ENCODE measurements around the gene MYL4. TPM values are rescaled to one million over a fixed set of nuclear protein-coding genes. Genes with fewer than 3 reads are reported as not detected.
A peak's percentile ranks its signal among the peaks of the same experiment; 100 is the strongest.

The MYL4 gene
- total RNA-seq, 1 experiment from 2014 or later = 0.66 TPM

- H3K23ac ChIP-seq (ENCODE audit: insufficient read length, low read depth, low read length) = no peak overlapping the region
- H3K79me2 ChIP-seq (ENCODE audit: insufficient read depth, low read length) = peaks cover 15% of the 10 kb centered on the region; the same call in 1 of the 2 replicates
- no peaks in the 10 kb centered on the region for H3K27me3 ChIP-seq (ENCODE audit: insufficient read depth, low read length)
- no peak overlapping the region for H3K14ac ChIP-seq (ENCODE audit: insufficient read depth, low read length)
- H3K23me2 ChIP-seq (ENCODE audit: insufficient read length, low read depth, low read length, poor library complexity, severe bottlenecking) = peaks cover 7% of the 10 kb centered on the region
- Mint-ChIP-seq H3K9me3 (no peaks in the 10 kb centered on the region), H3K27ac (peak overlapping the region in 1 of 3 experiments; percentile 32; a peak in 1 of 7 replicates), H3K4me3 (no peak overlapping the region; a peak in 1 of 5 replicates), H3K4me1 (peaks cover 40 to 43% of the 10 kb centered on the region in 2 experiments), H3K27me3 (ENCODE audit: low read depth) (no peaks in the 10 kb centered on the region), H3K36me3 (ENCODE audit: insufficient read depth in 1 of 3, low read depth in 3 of 3) (peaks cover 5 to 7% (median 6%) of the 10 kb centered on the region in 3 experiments; a peak in 6 of 7 replicates)
- no peak overlapping the region for H4K91ac ChIP-seq (ENCODE audit: insufficient read length, low read depth, low read length)
- H3K4me2 ChIP-seq (ENCODE audit: insufficient read depth, insufficient read length, low read length) = no peak overlapping the region
- TF ChIP-seq CTCF (conservative IDR thresholded peaks at IDR 0.05) = no peak
- H3K4ac ChIP-seq (ENCODE audit: low read depth, low read length) = no peak overlapping the region
- no peak overlapping the region for H3K18ac ChIP-seq (ENCODE audit: insufficient read length, low read depth, low read length)
- DNase-seq = no peak
- H4K5ac ChIP-seq (ENCODE audit: insufficient read length, low read depth, low read length) = no peak overlapping the region
- H3K79me1 ChIP-seq (ENCODE audit: insufficient read depth, low read depth, low read length, poor library complexity, severe bottlenecking) = peaks cover 6% of the 10 kb centered on the region
- WGBS (ENCODE audit: extremely low coverage, insufficient read length, low lambda C conversion rate) = no CpG with 5 or more reads among the region's 6 CpGs
- H3K9ac ChIP-seq (ENCODE audit: extremely low read depth, insufficient read length, low read length) = no peak overlapping the region
- no peak overlapping the region for H2BK15ac ChIP-seq (ENCODE audit: low read depth, low read length)
- no peak overlapping the region for H3K27ac ChIP-seq (ENCODE audit: insufficient read length, low read depth, low read length)
- no peak overlapping the region for H2BK5ac ChIP-seq (ENCODE audit: insufficient read length, low read length)
- H3K9me3 ChIP-seq (ENCODE audit: control insufficient read depth, low read depth, low read length) = no peaks in the 10 kb centered on the region
- no peak overlapping the region for H3T11ph ChIP-seq (ENCODE audit: low read length)
- H4K8ac ChIP-seq (replicated peaks; ENCODE audit: insufficient read length, low read depth, low read length) = no peak overlapping the region
- H2AFZ ChIP-seq (ENCODE audit: low read length) = no peak overlapping the region
- H3K4me1 ChIP-seq (ENCODE audit: insufficient read depth, low read length) = no peaks in the 10 kb centered on the region
- H2AK5ac ChIP-seq (ENCODE audit: insufficient read length, low read length) = no peak overlapping the region
- no peaks in the 10 kb centered on the region for H4K20me1 ChIP-seq (ENCODE audit: control insufficient read depth, insufficient read depth, insufficient read length)
- H3K56ac ChIP-seq (ENCODE audit: insufficient read length, low read depth, low read length) = no peak overlapping the region
- no peak overlapping the region for H2BK20ac ChIP-seq (ENCODE audit: low read depth, low read length, poor library complexity, severe bottlenecking)
- no peak overlapping the region for H2BK12ac ChIP-seq (ENCODE audit: insufficient read length, low read depth, low read length)
- H2BK120ac ChIP-seq (ENCODE audit: low read depth, low read length, poor library complexity, severe bottlenecking) = no peak overlapping the region
Observed at GRCh38 chr17:47184681-47185080, 24.5 kb upstream of the MYL4 start.
